GM21526 (cell line): ENCODE measurements around the gene DHFR.
"Not testable (repeated sequence)": the region's sequence is repeated elsewhere in the genome, so short reads cannot be mapped to it uniquely, and the experiment has no call there.

ENCODE experiments used
- ATAC-seq: cut with Tn5 transposase; IDR thresholded peaks from one replicate; pipeline ENCODE4 v1.9.1; 2021; ENCODE audit warnings: moderate library complexity; ENCODE audit not compliant: unreplicated experiment, low FRiP score

DHFR gene

GRCh38 chr5:80654391-80655230 lies at the start of gene DHFR, which contains the start of gene MSH3:
Gene DHFR (minus strand): TSS chr5:80654983. CDS start chr5:80654489, 494 bp downstream.
Gene MSH3 (plus strand): TSS chr5:80654652. CDS start chr5:80654728, 76 bp downstream.
- ATAC-seq: peak; percentile 26

- ATAC-seq: no peak
These were observed 49.4 kb upstream of the DHFR start for GRCh38 chr5:80704221-80704620.

- no peak for ATAC-seq
These were observed 49.0 kb upstream of the DHFR start for GRCh38 chr5:80703747-80704146.

GRCh38 chr5:80703291-80703690 lies 48.5 kb upstream of the DHFR start:
- ATAC-seq: no peak

- no peak for ATAC-seq
These were observed 46.8 kb upstream of the DHFR start for GRCh38 chr5:80701597-80701996.

GRCh38 chr5:80698369-80698768 lies 43.6 kb upstream of the DHFR start:
- no peak for ATAC-seq

- no peak for ATAC-seq
These were observed 42.3 kb upstream of the DHFR start for GRCh38 chr5:80697100-80697499.

GRCh38 chr5:80696450-80696849 lies 41.7 kb upstream of the DHFR start:
- ATAC-seq: no peak

GRCh38 chr5:80695666-80696065 lies 40.9 kb upstream of the DHFR start:
- ATAC-seq: no peak

- no peak for ATAC-seq
These were observed 34.8 kb upstream of the DHFR start for GRCh38 chr5:80689627-80690026.

- ATAC-seq: no peak
These were observed 34.1 kb upstream of the DHFR start for GRCh38 chr5:80688648-80689420.

- no peak for ATAC-seq
These were observed 32.0 kb upstream of the DHFR start for GRCh38 chr5:80686757-80687156.

GRCh38 chr5:80676706-80677105 lies 21.9 kb upstream of the DHFR start:
- no peak for ATAC-seq

- no peak for ATAC-seq
These were observed 17.5 kb upstream of the DHFR start for GRCh38 chr5:80672140-80672736.

- peak; percentile 48 for ATAC-seq
These were observed 13.5 kb upstream of the DHFR start for GRCh38 chr5:80668016-80668969.

- no peak for ATAC-seq
These were observed 12.6 kb upstream of the DHFR start for GRCh38 chr5:80667384-80667783.

- no peak for ATAC-seq
These were observed 10.3 kb upstream of the DHFR start for GRCh38 chr5:80665057-80665456.

GRCh38 chr5:80662108-80662507 lies 7.3 kb upstream of the DHFR start:
- no peak for ATAC-seq

GRCh38 chr5:80660661-80661060 lies 5.9 kb upstream of the DHFR start:
- not testable (repeated sequence) for ATAC-seq

GRCh38 chr5:80659106-80659505 lies 4.3 kb upstream of the DHFR start:
- no peak for ATAC-seq
